ENCODE data around the gene NMNAT2. TPM values are rescaled to one million over a fixed set of nuclear protein-coding genes. Genes with fewer than 3 reads are reported as not detected.

NMNAT2 gene
- total and polyA plus RNA-seq, 2 donors from 2014 or later = 0.17 to 2.0 TPM

DNA sequence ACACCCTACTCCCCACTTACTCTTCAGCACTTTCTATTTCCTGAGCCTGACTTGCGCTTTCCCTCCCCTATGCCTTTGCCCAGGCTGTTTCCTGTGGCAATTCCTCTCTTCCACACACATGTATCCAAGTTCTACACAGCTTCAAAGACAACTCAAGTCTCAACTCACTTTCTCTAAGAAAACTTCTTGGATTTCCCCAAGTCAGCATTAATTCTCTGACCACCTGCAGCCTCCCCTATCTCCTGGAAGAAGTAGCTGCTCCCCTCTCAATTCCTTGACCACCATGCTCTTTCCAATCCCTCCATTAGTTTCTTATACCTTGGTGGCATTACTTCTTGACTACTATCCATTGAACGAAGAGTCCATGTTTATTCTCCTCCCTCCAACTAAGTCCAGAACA lies 42.8 kb downstream of the NMNAT2 start:
- no peaks in the 10 kb centered on the region for H3K4me1 ChIP-seq (ENCODE audit: control insufficient read depth in 2 of 3, insufficient read depth in 2 of 3, low read depth in 1 of 3, low read length in 3 of 3)
- intact Hi-C loops (cut with DNase I) = no loop called here
- no peaks in the 10 kb centered on the region for H3K27me3 ChIP-seq (ENCODE audit: control insufficient read depth, insufficient read depth, low read length)
- no peaks in the 10 kb centered on the region for H3K36me3 ChIP-seq (ENCODE audit: control insufficient read depth in 2 of 3, insufficient read depth in 3 of 3, low read length in 3 of 3)
- H3K9ac ChIP-seq (ENCODE audit: low read length in 3 of 3) = no peak overlapping the region
- TF ChIP-seq, protein P1, sequence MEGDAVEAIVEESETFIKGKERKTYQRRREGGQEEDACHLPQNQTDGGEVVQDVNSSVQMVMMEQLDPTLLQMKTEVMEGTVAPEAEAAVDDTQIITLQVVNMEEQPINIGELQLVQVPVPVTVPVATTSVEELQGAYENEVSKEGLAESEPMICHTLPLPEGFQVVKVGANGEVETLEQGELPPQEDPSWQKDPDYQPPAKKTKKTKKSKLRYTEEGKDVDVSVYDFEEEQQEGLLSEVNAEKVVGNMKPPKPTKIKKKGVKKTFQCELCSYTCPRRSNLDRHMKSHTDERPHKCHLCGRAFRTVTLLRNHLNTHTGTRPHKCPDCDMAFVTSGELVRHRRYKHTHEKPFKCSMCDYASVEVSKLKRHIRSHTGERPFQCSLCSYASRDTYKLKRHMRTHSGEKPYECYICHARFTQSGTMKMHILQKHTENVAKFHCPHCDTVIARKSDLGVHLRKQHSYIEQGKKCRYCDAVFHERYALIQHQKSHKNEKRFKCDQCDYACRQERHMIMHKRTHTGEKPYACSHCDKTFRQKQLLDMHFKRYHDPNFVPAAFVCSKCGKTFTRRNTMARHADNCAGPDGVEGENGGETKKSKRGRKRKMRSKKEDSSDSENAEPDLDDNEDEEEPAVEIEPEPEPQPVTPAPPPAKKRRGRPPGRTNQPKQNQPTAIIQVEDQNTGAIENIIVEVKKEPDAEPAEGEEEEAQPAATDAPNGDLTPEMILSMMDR (IDR thresholded peaks at IDR 0.05; ENCODE audit: borderline replicate concordance, extremely low read depth, insufficient read depth) = no peak
- DNase-seq (no peak), FAIRE-seq (no peak)
- no peak overlapping the region for H3K4me3 ChIP-seq (ENCODE audit: low read length in 3 of 3)
- H3K9me3 ChIP-seq (ENCODE audit: control insufficient read depth in 2 of 3, insufficient read depth in 1 of 3, low read length in 3 of 3) = no peaks in the 10 kb centered on the region
- no peak overlapping the region for H3K27ac ChIP-seq (ENCODE audit: low read depth in 2 of 2, low read length in 2 of 2)

DNA sequence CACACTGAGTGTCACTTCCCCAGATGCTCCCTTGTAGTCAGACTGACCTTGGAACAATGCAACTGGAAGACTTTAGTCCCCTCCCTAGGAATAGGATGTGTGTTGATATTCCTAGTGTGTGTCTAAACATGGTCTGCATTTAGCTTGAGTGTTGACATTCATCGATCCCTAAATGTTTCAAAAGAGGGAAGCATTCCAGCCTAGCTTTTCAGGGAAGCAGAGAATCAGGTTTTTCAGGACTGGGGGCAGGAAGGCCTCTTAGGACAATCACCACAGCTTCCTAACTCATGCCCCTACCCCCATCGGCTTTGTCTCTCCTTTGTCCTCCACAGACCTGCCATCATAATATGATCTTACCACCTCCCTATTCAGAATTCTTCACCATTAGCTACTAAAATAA lies 43.4 kb downstream of the NMNAT2 start:
- H3K9ac ChIP-seq (ENCODE audit: low read length in 3 of 3) = no peak overlapping the region
- no peak for FAIRE-seq
- no peak overlapping the region for H3K4me3 ChIP-seq (ENCODE audit: low read length in 3 of 3)
- TF ChIP-seq, protein P1 (IDR thresholded peaks at IDR 0.05; ENCODE audit: borderline replicate concordance, extremely low read depth, insufficient read depth) = no peak
- DNase-seq = no peak
- intact Hi-C loops (cut with DNase I) = no loop called here
- no peaks in the 10 kb centered on the region for H3K36me3 ChIP-seq (ENCODE audit: control insufficient read depth in 2 of 3, insufficient read depth in 3 of 3, low read length in 3 of 3)
- H3K9me3 ChIP-seq (ENCODE audit: control insufficient read depth in 2 of 3, insufficient read depth in 1 of 3, low read length in 3 of 3) = no peaks in the 10 kb centered on the region
- no peak overlapping the region for H3K27ac ChIP-seq (ENCODE audit: low read depth in 2 of 2, low read length in 2 of 2)
- H3K27me3 ChIP-seq (ENCODE audit: control insufficient read depth, insufficient read depth, low read length) = no peaks in the 10 kb centered on the region
- no peaks in the 10 kb centered on the region for H3K4me1 ChIP-seq (ENCODE audit: control insufficient read depth in 2 of 3, insufficient read depth in 2 of 3, low read depth in 1 of 3, low read length in 3 of 3)

DNA sequence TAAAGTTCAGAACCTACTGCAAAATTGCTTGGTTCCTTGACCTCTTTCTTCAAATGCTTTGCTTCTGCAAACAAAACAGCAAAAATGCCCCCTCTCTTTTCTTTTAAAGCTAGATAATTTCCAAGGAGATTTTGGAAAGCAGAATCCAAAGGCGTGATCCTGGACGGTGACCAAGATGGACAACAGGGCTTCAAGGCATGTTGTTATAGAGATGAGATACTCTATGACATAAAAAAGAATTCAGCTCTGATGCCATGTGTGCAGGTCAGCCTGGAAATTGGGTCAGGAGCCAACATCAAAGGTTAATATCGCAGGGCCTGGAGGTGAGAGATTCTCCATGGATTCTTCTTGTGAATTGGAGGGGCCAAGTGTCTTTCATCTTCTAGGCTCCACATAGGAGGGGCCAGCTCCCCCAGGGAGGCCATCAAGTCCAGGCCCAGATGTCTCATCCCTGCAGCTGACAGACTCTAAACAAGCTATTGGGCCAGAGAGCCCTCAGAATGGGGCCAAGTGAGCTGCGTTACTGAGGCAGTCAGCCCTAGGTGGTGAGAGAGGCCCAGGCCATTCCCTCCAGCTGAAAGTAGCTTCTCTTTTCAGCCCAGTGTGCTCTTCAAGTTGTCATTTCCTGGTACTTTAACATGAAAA lies 45.5 kb downstream of the NMNAT2 start:
- FAIRE-seq = no peak
- H3K4me3 ChIP-seq (ENCODE audit: low read length in 3 of 3) = no peak overlapping the region
- DNase-seq = no peak
- no peak overlapping the region for H3K9ac ChIP-seq (ENCODE audit: low read length in 3 of 3)
- no peak overlapping the region for H3K27ac ChIP-seq (ENCODE audit: low read depth in 2 of 2, low read length in 2 of 2)
- no peaks in the 10 kb centered on the region for H3K36me3 ChIP-seq (ENCODE audit: control insufficient read depth in 2 of 3, insufficient read depth in 3 of 3, low read length in 3 of 3)
- H3K27me3 ChIP-seq (ENCODE audit: control insufficient read depth, insufficient read depth, low read length) = no peaks in the 10 kb centered on the region
- H3K9me3 ChIP-seq (ENCODE audit: control insufficient read depth in 2 of 3, insufficient read depth in 1 of 3, low read length in 3 of 3) = no peaks in the 10 kb centered on the region
- intact Hi-C loops (cut with DNase I) = no loop called here
- no peaks in the 10 kb centered on the region for H3K4me1 ChIP-seq (ENCODE audit: control insufficient read depth in 2 of 3, insufficient read depth in 2 of 3, low read depth in 1 of 3, low read length in 3 of 3)
- TF ChIP-seq, protein P1 (IDR thresholded peaks at IDR 0.05; ENCODE audit: borderline replicate concordance, extremely low read depth, insufficient read depth) = no peak
